SK-N-MC (cell line): ENCODE measurements around the gene CITED4.

Experiments used
- DNase-seq: peaks from one replicate; pipeline ENCODE4 v3.0.0-alpha.2; 2011; ENCODE audit warnings: low read depth, low spot score
- H3K27ac ChIP-seq: fragments of 200-600 bp; sonication (generic); 2 replicates; pipeline ENCODE4 v1.5.1; 2016; ENCODE audit warnings: mixed run types
- H3K36me3 ChIP-seq: fragments of 200-600 bp; sonication (generic); 2 replicates; pipeline ENCODE4 v1.6.1; 2017; ENCODE audit warnings: antibody characterized with exemption, low read length, mixed read lengths; ENCODE audit not compliant: insufficient read depth
- H3K4me3 ChIP-seq: fragments of 200-600 bp; sonication (generic); 2 replicates; pipeline ENCODE4 v1.5.1; 2016
- H3K9ac ChIP-seq: fragments of 200-600 bp; sonication (generic); 2 replicates; pipeline ENCODE4 v1.8.0; 2017; ENCODE audit warnings: mixed run types, mixed read lengths; ENCODE audit not compliant: insufficient read length
- H3K9me3 ChIP-seq: fragments of 200-600 bp; sonication (generic); 2 replicates; pipeline ENCODE4 v1.6.1; 2017; ENCODE audit warnings: low read depth, mild to moderate bottlenecking, antibody characterized with exemption, low read length, moderate library complexity, mixed read lengths
- EZH2 ChIP-seq: fragments of 200-600 bp; sonication (generic); IDR thresholded peaks from one replicate; pipeline ENCODE4 v1.6.1; 2017; ENCODE audit warnings: antibody characterized with exemption
- FOXP2 ChIP-seq: optimal IDR thresholded peaks from 2 replicates; pipeline ENCODE3; 2011; ENCODE audit warnings: mild to moderate bottlenecking, moderate library complexity; ENCODE audit not compliant: insufficient read depth; ENCODE audit errors: extremely low read length, control extremely low read depth
- POLR2AphosphoS5 ChIP-seq: IDR thresholded peaks from 2 replicates; pipeline ENCODE4 v1.6.1; 2012; ENCODE audit warnings: mild to moderate bottlenecking, low read depth, low read length, borderline replicate concordance

CITED4 gene

DNA sequence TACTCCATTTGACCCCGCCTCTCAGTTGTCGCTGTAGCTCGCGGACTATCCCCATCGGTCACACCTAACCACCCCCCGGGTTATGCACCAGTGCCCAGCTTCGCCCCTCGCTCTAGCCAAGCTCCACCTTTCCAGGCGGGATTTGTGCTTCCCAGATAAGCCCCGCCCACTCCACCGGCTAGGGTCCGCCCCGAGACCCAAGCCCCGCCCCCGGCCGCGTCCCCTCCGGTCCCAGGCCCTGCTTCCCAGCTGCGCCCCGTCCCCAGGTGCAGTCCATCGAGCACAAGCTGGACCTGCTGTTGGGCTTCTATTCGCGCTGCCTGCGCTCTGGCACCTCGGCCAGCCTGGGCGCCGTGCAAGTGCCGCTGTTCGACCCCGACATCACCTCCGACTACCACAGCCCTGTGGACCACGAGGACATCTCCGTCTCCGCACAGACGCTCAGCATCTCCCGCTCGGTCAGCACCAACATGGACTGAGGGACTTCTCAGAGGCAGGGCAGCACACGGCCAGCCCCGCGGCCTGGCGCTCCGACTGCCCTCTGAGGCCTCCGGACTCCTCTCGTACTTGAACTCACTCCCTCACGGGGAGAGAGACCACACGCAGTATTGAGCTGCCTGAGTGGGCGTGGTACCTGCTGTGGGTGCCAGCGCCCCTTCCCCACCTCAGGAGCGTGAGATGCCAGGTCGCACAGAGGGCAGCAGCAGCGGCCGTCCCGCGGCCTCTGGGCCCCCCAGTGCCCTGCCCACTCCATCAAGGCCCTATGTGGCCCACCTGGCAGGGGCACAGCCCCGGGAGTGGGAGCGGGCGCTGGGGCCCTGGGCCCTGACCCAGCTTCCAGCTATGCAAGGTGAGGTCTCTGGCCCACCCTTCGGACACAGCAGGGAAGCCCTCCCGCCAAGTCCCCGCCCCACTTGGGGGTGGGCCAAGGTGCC lies 23.9 kb downstream of the CITED4 start:
- TF ChIP-seq POLR2AphosphoS5, result no peak
- no peak for TF ChIP-seq EZH2
- TF ChIP-seq FOXP2, result no peak
- H3K4me3 ChIP-seq, result no peak overlapping the region
- DNase-seq, result no peak
- no peaks in the 10 kb centered on the region for H3K9me3 ChIP-seq
- H3K9ac ChIP-seq, result no peak overlapping the region
- H3K27ac ChIP-seq, result no peak overlapping the region
- H3K36me3 ChIP-seq, result no peaks in the 10 kb centered on the region

DNA sequence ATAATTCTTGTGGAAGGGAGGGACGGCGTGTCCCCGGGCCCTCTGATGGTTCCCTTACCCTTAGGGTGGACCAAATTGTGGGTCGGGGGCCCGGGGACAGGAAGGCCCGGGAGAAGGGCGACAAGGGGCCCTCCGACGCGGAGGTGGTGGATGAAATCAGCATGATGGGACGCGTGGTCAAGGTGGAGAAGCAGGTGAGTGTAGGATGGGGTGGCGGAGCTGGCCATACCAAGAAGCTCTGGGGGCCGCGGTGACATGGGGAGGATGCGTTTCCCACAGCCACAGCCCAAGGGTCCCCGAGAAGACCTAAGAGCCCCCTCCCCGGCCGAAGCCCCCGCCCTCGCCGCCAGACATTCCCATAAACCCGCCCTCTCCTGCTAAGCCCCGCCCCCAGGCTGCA lies 24.6 kb downstream of the CITED4 start:
- TF ChIP-seq EZH2 (no peak), FOXP2 (no peak), POLR2AphosphoS5 (no peak)
- no peak overlapping the region for H3K4me3 ChIP-seq
- DNase-seq, result no peak
- H3K9ac ChIP-seq, result no peak overlapping the region
- H3K9me3 ChIP-seq, result no peaks in the 10 kb centered on the region
- H3K27ac ChIP-seq, result no peak overlapping the region
- H3K36me3 ChIP-seq, result no peaks in the 10 kb centered on the region

DNA sequence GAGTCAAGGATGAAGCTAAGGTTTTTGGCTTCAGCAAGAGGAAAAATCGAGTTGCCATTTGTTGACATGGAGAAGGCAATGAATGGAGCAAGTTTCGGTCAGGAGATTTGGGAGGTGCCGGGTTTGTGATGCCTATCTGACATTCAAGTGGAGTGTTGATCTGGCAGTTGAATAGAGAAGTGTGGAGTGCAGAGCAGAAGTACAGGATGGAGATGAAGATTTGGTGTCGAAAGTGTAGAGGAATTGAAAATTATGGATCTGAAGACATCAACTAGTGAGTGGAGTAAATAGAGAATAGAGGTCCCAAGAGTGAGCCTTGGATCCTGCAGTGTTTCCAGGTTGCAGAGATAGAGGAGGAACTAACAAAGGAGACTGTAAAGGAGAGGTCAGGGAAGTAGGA lies 25.9 kb downstream of the CITED4 start:
- TF ChIP-seq FOXP2 (no peak), EZH2 (no peak), POLR2AphosphoS5 (no peak)
- Histone ChIP-seq H3K9me3 (no peaks in the 10 kb centered on the region), H3K9ac (no peak overlapping the region), H3K36me3 (no peaks in the 10 kb centered on the region), H3K4me3 (no peak overlapping the region), H3K27ac (no peak overlapping the region)
- DNase-seq, result no peak

DNA sequence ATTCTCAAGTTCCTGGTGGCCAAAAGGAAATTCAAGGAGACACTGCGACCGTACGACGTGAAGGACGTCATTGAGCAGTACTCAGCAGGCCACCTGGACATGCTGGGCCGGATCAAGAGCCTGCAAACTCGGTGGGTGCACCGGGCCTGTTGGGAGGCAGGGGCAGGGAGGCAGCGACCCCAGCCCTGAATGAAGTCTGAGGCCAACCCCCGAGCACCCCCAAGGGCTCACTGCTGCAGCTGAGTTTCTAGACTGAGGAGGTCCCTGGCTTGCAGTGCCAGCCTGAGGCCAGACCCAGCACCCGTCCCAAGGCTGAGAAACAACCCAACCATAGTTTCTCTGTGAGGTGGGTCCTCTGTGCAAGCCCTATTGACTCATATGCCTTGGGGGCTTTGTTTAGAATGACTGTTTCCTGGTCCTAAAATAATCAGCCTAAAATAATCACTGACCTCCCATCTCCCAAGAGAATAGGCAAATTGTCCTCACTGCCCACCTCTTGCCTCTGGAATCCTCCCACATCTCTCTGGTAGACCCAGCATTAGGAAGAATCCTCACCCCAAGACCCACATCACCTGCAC lies 27.1 kb downstream of the CITED4 start:
- Histone ChIP-seq H3K27ac (no peak overlapping the region), H3K9ac (no peak overlapping the region), H3K9me3 (no peaks in the 10 kb centered on the region), H3K36me3 (no peaks in the 10 kb centered on the region), H3K4me3 (no peak overlapping the region)
- no peak for DNase-seq
- TF ChIP-seq EZH2 (no peak), FOXP2 (no peak), POLR2AphosphoS5 (no peak)

- H3K4me3 ChIP-seq, result no peak overlapping the region
- no peaks in the 10 kb centered on the region for H3K9me3 ChIP-seq
- TF ChIP-seq POLR2AphosphoS5, result no peak
- TF ChIP-seq FOXP2, result no peak
- TF ChIP-seq EZH2, result no peak
- H3K9ac ChIP-seq, result no peak overlapping the region
- H3K27ac ChIP-seq, result no peak overlapping the region
- H3K36me3 ChIP-seq, result no peaks in the 10 kb centered on the region
- no peak for DNase-seq
These were observed 28.2 kb downstream of the CITED4 start for GRCh38 chr1:40833979-40834378.

DNA sequence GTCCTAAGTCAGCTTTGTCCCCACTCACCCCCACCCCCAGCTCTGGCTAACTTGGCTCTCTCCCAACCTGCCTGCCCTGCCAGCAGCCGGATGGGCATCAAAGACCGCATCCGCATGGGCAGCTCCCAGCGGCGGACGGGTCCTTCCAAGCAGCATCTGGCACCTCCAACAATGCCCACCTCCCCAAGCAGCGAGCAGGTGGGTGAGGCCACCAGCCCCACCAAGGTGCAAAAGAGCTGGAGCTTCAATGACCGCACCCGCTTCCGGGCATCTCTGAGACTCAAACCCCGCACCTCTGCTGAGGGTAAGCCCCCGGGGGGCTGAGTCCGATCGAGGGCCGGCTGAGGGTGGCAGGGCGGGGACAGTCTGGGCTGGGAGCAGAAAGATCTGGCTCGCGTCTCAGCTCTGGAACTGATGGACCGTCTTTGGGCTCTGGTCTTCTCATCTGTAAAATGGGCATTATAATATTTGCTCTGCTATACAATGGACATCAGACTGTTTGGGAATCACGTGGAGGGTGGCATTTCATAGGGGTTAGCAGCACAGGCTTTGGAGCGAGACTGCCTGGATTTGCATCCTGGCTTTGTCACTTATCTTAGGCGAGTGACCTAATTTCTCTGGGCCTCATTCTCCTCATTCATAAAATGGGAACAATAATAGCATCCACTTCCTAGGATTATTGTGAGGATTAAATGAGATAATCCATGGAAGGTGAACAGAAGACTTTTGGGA lies 31.0 kb downstream of the CITED4 start:
- H3K4me3 ChIP-seq, result no peak overlapping the region
- TF ChIP-seq FOXP2 (no peak), POLR2AphosphoS5 (no peak), EZH2 (no peak)
- H3K27ac ChIP-seq, result no peak overlapping the region
- DNase-seq, result no peak
- H3K9ac ChIP-seq, result no peak overlapping the region
- no peaks in the 10 kb centered on the region for H3K9me3 ChIP-seq
- H3K36me3 ChIP-seq, result no peaks in the 10 kb centered on the region

DNA sequence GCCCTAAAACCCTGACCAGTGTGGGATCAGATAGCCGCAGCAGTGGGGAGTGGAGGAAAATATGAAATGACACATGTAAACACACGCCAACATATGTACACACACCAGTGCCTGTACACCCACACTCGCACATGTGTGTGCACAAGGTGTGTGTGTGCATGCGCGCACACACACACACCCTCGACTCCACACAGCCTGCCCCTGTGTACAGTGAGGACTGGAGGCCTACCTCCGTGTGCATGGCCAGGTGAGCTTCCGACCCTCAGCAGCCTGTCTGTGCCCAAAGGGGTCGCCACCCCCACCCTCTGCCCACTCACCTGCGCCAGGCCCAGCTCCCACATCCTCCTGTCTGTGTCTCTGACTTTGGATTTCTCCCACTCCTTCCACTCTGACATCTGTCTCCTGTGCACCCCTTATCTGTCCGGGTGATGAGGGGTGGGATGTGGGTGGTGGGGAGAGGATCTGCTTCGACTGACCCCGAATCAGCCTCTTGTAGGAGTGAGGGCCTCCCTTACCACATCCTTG lies 31.7 kb downstream of the CITED4 start:
- DNase-seq, result no peak
- no peaks in the 10 kb centered on the region for H3K9me3 ChIP-seq
- no peak overlapping the region for H3K27ac ChIP-seq
- no peak overlapping the region for H3K9ac ChIP-seq
- TF ChIP-seq FOXP2, result no peak
- TF ChIP-seq POLR2AphosphoS5, result no peak
- no peak for TF ChIP-seq EZH2
- H3K4me3 ChIP-seq, result no peak overlapping the region
- H3K36me3 ChIP-seq, result no peaks in the 10 kb centered on the region

DNA sequence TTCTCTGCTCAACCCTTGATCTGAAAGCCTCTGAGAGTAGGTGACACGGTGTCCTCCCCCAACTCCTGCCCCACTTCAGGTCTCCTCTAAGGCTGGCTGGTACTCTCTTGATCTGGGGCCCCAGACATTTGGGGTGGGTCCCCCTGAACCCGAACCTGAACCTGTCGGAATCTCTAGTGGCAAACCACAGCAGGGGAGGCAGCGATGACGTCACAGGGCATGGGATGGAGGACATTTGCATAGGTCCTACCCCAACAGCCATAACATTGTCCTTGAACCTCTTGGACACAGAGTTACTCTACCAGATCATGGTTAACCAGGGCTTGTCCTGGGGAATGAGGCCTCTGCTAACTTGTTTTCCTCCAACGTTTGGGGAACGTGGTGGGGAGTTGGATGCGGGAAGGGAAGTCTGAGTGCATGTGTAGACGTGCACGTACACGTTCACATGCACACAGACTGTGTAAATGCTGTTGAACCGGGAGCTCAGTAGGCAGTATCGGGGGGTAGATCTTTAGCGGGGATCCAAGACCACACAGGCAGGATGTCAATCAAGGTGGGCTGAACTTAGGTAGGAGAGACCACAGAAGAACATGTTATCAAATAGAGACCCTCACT lies 32.4 kb downstream of the CITED4 start:
- TF ChIP-seq FOXP2, result no peak
- TF ChIP-seq EZH2, result no peak
- no peak for TF ChIP-seq POLR2AphosphoS5
- DNase-seq, result no peak
- no peak overlapping the region for H3K4me3 ChIP-seq
- no peaks in the 10 kb centered on the region for H3K36me3 ChIP-seq
- no peak overlapping the region for H3K9ac ChIP-seq
- H3K9me3 ChIP-seq, result no peaks in the 10 kb centered on the region
- no peak overlapping the region for H3K27ac ChIP-seq
